NCI-H1092 treated with DMSO at 0.1 percent for 48 hours (cell line): Measurements from ENCODE around the gene HS6ST3.
"Not testable (repeated sequence)": the region's sequence is repeated elsewhere in the genome, so short reads cannot be mapped to it uniquely, and the experiment has no call there.

Experiments used
- DNase-seq: peaks from one replicate; lab custom pipeline; 2025; lab: John Stamatoyannopoulos, UW

HS6ST3 gene

DNA sequence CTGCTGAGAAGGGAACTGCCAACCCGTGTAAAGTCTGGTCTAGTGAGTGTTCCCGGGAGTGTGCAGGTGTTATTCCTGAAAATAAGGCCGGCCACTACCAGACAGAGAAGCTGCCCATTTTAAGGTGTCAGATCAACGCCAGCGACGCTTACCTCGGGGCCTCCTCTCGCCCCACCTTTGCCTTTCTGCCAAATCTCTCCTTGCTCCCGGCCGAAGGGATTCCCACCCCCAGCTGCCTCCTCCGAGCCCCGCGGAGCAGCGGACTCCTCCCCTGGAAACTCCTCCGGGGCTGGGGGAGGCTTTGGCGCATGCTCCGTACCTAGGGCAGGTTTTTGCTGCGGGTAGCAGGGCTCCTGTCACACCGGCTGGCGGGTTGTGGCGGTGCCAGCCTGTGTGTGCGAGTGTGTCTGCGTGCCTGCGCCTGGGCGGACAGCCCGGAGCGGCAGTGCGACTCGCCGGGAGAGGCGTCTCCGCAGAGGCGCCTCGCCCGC lies at the start of gene HS6ST3:
HS6ST3 (plus strand) TSS at position 359 of the 491 bp plus-strand sequence.
- peak; percentile 81 for DNase-seq

DNA sequence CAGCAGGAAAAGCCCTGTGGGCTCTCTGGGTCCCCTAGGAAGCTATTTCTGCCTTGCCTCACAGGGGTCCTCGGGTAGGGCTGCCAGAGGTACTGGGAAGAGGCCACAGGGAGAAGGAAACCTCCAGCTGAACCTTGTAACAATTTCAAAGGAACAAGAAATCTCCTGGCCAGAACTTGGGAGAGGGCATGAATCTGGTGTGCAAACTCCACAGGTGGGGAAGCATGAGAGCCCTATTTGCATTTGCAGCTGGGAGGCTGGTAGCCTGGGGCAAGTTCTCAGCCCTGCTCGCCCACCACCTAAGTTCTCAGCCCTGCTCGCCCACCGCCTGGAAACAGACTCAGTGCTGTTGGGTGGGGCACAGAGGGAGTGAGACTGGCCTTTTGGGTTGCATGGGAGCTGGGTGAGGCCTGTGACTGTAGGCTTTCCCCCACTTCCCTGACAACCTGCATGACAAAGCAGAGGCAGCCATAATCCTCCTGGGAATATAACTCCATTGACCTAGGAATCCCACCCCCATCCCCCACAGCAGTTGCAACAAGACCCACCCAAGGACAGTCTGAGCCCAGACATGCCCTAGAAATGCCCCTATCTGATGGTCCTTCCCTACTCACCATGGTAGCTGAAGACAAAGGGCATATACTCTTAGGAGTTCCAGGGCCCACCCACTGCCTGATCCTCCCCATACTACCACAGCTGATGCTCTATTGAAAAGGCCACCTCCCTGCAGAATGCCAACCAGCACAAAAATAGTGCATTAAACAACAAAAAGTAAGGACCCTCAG lies 48.4 kb upstream of the HS6ST3 start:
- no peak for DNase-seq

DNA sequence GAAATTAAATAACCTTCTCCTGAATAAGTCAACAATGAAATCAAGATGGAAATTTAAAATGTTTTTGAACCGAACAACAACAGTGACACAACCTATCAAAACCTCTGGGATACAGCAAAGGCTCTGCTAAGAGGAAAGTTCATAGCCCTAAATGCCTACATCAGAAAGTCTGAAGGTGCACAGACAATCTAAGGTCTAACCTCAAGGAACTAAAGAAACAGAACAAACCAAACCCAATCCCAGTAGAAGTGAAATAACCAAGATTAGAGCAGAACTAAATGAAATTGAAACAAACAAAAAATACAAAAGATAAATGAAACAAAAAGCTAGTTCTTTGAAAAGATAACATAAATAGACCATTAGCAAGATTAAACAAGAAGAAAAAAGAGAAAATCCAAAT lies 45.7 kb upstream of the HS6ST3 start:
- no peak for DNase-seq

DNA sequence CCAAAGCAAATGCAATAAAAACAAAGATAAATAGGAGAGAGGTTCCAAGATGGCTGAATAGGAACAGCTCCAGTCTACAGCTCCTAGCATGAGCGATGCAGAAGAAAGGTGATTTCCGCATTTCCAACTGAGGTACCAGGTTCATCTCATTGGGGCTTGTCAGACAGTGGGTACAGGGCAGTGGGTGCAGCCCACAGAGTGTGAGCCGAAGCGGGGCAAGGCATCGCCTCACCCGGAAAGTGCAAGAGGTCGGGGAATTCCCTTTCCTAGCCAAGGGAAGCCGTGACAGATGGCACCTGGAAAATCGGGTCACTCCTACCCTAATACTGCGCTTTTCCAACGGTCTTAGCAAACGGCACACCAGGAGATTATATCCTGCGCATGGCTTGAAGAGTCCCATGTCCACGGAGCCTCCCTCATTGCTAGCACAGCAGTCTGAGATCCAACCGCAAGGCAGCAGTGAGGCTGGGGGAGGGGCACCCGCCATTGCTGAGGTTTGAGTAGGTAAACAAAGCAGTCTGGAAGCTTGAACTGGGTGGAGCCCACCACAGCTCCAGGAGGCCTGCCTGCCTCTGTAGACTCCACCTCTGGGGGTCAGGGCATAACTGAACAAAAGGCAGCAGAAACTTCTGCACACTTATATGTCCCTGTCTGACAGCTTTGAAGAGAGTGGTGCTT lies 43.3 kb upstream of the HS6ST3 start:
- not testable (repeated sequence) for DNase-seq

DNA sequence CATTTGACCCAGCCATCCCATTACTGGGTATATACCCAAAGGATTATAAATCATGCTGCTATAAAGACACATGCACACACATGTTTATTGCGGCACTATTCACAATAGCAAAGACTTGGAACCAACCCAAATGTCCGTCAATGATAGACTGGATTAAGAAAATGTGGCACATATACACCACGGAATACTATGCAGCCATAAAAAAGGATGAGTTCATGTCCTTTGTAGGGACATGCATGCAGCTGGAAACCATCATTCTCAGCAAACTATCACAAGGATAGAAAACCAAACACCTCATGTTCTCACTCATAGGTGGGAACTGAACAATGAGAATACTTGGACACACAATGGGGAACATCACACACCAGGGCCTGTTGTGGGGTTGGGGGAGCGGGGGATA lies 39.0 kb upstream of the HS6ST3 start:
- DNase-seq: not testable (repeated sequence)

DNA sequence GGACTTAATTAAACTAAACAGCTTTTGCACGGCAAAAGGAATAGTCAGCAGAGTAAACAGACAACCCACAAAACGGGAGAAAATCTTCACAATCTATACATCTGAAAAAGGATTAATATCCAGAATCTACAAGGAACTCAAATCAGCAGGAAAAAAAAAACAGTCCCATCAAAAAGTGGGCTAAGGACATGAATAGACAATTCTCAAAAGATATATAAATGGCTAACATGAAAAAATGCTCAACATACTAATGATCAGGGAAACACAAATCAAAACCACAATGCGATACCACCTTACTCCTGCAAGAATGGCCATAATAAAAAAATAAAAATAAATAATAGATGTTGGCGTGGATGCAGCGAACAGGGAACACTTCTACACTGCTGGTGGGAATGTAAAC lies 38.4 kb upstream of the HS6ST3 start:
- DNase-seq: not testable (repeated sequence)

DNA sequence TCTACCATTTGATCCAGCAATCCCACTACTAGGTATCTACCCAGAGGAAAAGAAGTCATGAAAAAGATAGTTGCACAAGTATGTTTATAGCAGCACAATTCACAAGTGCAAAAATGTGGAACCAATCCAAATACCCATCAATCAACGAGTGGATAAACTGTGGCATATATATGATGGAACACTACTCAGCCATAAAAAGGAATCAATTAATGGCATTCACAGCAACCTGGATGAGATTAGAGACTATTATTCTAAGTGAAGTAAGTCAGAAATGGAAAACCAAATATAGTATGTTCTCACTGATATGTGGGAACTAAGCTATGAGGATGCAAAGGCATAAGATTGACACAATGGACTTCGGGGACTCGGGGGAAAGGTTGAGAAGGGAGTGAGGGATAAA lies 38.0 kb upstream of the HS6ST3 start:
- DNase-seq: not testable (repeated sequence)

DNA sequence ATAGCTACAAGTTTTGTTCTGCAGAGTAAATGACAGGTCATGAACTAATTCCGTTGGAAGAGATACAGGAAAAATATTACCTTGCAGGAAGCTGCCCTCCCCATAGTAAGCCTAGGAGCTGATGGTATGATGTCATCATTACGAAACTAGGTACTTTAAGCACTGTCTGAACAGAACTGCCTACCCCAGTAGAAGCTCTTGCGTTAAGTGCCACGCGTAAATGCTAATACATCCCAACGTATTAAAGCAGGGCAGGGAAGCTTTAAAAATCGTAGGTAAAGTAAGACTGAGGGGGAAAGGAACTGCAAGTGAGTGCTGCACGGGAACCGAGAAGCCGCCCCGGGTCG lies 37.3 kb upstream of the HS6ST3 start:
- DNase-seq: peak; percentile 63

DNA sequence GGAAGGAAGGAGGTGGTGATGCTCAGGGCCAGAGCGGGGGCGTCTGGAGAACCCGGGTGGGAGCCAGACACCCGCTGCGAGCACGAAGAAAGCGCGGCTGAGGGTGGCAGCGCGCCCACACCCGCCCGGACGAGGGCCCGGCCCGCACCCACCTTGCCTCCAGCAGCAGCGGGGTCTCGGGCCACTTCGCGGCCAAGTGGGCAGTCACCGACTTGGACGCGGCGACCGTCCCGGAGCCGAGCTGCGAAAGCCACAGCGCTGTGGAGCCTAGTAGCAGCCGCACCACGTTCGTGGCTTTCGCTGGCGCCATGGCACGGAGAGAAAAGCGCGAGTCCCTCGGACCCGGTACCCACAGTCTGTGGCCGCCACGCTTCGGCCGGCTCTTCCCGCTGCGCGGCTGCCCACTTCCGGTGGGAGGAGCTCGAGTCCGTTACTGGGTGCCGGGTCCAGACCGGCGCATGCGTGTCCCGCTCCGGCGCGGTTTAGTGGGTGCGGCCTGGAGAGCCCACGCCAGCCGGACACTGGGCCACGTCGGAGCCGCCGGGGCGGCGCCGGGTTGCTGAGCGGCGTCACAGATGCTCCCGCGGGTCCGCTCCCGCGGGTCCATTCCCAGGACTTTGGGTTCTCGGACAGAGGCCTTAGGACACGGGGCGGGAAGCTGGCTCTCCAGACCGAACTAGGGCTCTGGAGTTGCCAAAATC lies 36.8 kb upstream of the HS6ST3 start, which contains the start of gene UGGT2:
UGGT2 (minus strand) TSS at position 399 of the 701 bp plus-strand sequence; CDS start at position 310, 89 bp downstream.
- DNase-seq: peak; percentile 94

DNA sequence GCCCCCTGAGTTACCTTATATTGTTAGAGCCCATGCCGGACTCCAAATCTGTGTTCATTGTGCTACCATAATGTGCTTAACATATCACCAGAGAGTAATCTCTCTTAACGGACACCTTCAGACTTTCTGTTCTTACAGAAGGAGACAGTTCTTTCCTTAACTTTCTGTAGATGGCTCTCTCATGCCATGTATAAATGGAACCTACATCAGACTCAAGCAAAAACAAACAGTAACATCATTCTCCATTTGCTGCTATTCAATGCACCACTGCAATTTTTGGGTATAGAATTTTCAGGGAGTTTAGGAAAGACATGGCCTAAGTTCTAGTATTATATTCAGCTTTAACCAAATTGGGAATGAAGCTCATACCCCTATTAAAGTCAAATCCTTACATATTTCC lies 24.1 kb upstream of the HS6ST3 start:
- DNase-seq: no peak

DNA sequence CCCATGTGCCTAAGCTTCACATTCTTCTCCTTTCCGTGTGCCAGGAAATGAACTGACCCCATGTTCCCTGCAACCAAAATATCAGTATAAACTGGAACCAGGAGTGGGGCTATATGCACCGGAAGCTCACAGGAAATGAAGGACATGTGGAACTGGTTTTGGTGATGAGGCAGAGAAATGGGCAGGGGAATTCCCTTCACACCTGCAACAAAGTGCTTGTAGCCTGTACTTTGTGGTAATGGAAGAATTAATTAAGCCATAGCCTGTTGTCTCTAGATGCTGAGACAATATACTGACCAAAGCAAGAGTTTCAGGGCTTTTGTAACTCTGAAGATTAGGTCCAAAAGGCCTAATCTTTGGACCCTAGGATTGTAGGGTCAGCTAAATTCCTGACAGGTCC lies 21.2 kb upstream of the HS6ST3 start:
- no peak for DNase-seq

DNA sequence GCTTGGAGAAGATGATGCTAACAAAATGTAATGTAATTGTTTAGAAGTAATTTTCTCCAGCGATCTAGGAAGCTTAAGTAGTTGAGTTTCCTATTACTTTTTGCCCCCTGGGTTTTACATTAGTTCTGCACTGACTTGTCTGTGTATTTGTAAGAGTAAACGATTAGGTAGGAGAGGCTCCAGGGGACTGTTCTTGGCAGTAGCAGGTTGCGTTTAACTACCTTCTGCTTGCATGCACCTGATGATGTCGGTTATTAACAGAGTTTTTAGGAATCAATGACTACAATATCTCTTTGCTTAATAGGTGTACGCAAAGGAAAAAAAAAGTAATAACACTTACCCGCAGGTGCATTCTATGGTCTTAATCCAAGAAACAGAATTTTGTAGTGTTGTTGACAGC lies 18.4 kb upstream of the HS6ST3 start:
- DNase-seq: no peak

DNA sequence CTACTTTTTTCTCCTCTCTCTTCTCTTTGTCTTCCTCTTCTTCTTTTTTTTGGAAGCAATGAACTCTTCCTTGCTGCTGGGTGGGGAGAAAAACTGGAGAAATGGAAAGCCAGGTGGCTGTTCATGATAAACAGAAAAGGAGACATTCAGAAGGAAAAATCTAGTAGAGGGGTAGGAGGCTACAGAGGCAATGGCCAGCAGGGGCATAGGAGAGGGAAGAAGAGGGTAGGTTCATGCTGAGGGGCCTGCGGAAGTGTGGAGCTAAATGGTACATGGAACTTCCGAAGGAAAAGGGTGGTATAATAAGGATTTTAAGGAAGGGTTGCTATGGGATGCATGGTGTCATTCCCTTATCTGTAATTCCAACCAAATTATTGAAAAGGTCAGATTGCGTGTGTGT lies 17.5 kb upstream of the HS6ST3 start:
- DNase-seq: no peak

DNA sequence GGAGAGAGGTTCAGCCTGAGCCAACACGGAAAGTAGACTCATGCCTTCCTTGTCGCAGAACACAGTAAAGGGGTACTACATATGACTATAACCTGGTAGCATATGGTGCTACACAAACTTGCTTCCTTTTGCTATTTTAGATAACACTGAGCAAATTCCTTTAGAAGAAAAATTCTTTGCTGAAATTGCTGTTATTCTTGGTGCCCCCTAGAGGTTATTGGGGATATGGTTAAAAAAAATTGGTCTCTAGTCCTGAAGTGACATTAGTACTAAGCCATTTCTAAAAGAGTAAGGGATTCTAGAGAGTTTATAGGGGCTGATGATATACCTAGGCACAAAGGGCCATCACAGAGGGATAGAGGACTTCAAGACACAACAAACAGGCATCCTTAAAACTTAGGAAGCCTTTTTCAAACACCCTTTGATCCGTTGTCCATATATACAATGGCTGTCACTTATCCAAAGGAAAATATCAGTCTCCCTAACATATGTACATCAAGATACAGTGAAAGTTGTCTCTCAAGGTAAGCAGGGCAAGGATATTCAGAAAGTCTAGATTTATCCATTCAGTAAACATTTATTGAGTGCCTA lies 13.9 kb upstream of the HS6ST3 start:
- DNase-seq: no peak

DNA sequence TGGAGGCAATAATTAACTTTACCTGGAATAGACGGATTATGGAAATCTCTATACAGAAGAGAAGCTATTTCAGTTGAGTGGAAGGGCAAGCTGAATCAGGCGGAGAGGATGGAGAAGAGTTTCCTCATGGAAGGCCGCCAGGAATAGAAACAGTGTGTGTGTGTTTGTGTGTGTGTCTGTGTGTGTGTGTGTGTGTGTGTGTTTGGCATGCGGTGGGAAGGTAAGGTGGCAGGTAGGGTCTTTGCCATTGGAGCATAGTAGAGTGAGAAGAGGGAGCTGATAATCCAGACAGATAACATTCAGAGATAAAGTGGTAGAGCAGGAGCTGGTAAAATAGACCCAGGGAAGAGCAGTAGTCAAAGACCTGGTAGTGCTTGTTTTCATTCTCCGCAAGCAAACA lies 9.2 kb upstream of the HS6ST3 start:
- no peak for DNase-seq

DNA sequence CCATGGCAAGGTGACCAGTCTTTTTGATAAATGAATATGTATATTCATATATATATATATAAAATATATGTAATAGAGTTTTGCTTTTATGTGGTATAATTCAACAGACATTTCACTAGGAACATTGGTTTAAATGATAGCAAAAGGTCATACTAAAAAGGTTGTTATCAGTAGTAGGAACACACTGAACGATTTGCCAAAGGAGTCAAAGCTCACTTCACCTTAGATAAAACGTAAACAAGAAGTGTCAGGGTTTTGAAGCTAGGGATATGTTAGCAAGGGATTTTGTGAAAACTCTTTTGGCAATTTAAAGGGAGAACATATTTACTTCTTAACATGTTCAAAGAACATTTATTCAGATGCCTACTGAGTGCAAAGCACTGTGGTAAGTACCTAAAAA lies 8.0 kb upstream of the HS6ST3 start:
- DNase-seq: no peak

DNA sequence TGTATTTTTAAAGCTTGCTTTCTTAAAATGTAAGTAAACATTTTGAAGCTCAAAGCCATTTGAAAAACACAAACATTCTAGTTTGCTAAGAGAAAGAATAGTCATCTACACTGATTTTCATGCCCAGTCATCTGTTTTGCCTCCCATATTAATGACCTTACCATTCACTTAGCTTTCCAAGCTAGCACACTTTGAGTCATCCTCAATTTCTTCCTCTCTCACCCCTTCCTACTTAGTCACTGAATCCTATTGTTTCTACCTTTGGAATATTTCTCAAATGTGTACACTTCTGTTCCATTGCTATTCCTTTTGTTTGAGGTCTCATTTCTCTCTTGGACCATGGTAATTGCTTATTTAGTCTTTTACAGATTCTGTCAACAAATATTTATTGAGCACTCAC lies 7.3 kb upstream of the HS6ST3 start:
- no peak for DNase-seq

DNA sequence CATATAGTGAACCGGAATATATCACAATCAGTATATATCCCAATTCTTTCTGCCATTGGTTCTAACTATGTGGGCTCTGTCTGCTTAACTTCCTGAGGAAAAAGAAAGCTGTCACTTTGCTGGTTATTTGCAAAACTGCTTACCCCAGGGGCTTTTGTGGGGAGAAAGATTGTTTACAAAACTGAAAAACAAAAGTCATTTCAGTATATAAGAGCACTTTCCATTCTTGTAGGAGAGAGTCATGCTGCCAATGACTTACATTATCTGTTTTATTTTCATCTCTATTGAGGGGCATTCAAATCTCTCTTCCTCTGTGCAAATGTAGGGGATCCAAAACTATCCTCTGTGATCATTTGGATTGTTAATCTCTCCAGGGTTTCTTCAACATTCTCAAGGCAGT lies 3.2 kb upstream of the HS6ST3 start:
- no peak for DNase-seq

DNA sequence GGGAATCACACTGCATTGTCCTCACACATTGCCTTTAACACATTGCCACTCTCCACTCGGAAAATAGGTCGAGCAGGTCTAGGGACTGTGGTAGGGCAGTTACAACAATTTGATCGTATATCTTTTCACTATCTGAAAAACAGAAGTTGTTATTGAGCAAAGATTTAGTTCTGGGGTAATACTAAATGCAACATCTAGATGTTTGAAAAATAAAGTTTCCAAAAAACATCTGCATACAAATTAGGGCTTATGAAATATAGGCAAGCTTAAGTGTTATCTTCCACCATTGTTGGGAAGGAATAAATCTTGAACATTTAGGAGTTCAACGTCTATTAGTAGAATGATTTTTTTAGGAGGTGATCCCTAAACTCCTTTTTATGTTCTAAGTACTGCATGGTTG lies 768 bp upstream of the HS6ST3 start:
- no peak for DNase-seq

DNA sequence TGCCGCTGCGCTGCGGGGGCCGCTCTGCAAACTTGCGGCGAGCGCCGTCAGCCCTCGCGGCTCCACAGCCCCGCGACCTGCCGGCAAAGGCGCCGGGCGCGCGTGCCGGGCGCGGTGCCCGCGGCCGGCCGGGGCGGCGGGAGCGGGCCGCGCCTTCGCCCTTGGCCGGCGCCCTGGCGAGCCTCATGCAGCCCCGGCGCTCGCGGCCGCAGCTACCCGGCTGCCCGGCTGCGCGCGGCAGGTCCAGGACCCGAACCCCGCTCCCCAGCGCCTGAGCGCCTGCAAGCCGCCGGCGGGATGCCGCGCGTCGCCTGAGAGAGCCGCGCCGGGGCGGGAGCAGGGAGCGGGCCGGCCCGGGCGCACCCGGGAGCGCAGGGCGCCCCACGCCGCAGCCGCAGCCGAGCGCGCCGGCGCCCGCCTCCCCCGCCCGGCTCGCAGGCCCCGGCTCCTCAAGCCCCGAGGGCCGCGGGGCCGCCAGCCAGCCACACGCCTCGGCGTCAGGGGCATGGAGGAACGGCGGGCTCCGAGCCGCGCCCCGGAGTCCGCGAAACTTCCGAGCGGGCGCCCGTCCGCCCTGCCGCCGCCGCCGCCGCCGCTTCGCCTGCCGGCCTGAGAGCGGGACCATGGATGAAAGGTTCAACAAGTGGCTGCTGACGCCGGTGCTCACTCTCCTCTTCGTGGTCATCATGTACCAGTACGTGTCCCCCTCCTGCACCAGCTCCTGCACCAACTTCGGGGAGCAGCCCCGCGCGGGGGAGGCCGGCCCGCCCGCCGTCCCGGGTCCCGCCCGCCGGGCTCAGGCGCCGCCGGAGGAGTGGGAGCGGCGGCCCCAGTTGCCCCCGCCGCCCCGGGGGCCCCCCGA lies 564 bp downstream of the HS6ST3 start:
- DNase-seq: peak; percentile 38
